Measurements from ENCODE around the gene CACNA1I. TPM values are rescaled to one million over a fixed set of nuclear protein-coding genes. Genes with fewer than 3 reads are reported as not detected.
A peak's percentile ranks its signal among the peaks of the same experiment; 100 is the strongest.

Gene CACNA1I
- total RNA-seq, 4 donors from 2014 or later: under 0.01 to 0.39 (median 0.33) TPM; not detected in 1

- no peaks in the 10 kb centered on the region for H3K36me3 ChIP-seq
- DNase-seq (ENCODE audit: extremely low spot score): peak; percentile 62
- intact Hi-C loops (cut with DNase I): no loop called here
- H3K27ac ChIP-seq (replicated peaks in 1 of 4): no peak overlapping the region
- H3K4me3 ChIP-seq: no peak overlapping the region
- TF ChIP-seq EP300 (IDR thresholded peaks at IDR 0.05): no peak
- no peak for TF ChIP-seq POLR2AphosphoS5 (IDR thresholded peaks at IDR 0.05)
- no peak for TF ChIP-seq POLR2A (IDR thresholded peaks at IDR 0.05; ENCODE audit: low read depth)
- TF ChIP-seq CTCF (IDR thresholded peaks at IDR 0.05): no peak
- peaks cover 0 to 46% (median 0%) of the 10 kb centered on the region in 4 donors for H3K27me3 ChIP-seq
- H3K9me3 ChIP-seq: peaks cover 0 to 7% (median 2%) of the 10 kb centered on the region in 4 donors
- no peaks in the 10 kb centered on the region for H3K4me1 ChIP-seq
- 88% methylated on average over 5 of the region's 5 CpGs for WGBS
Observed at GRCh38 chr22:39734866-39735265, 164.3 kb downstream of the CACNA1I start.

- TF ChIP-seq POLR2AphosphoS5 (IDR thresholded peaks at IDR 0.05) (no peak), CTCF (IDR thresholded peaks at IDR 0.05) (no peak), POLR2A (IDR thresholded peaks at IDR 0.05; ENCODE audit: low read depth) (no peak), EP300 (IDR thresholded peaks at IDR 0.05) (no peak)
- intact Hi-C loops (cut with DNase I): no loop called here
- Histone ChIP-seq H3K4me1 (no peaks in the 10 kb centered on the region), H3K27me3 (peaks cover 0 to 44% (median 0%) of the 10 kb centered on the region in 4 donors), H3K4me3 (no peak overlapping the region), H3K9me3 (peaks cover 0 to 12% (median 4%) of the 10 kb centered on the region in 4 donors), H3K36me3 (no peaks in the 10 kb centered on the region), H3K27ac (replicated peaks in 1 of 4) (no peak overlapping the region)
- 85% methylated on average over 10 of the region's 10 CpGs for WGBS
- DNase-seq (ENCODE audit: extremely low spot score): peak; percentile 83
Observed at GRCh38 chr22:39735776-39736175, 165.2 kb downstream of the CACNA1I start.

- intact Hi-C loops (cut with DNase I): no loop called here
- H3K9me3 ChIP-seq: peaks cover 0 to 12% (median 5%) of the 10 kb centered on the region in 4 donors
- WGBS: 62% methylated on average over 1 of the region's 1 CpG
- no peaks in the 10 kb centered on the region for H3K36me3 ChIP-seq
- no peak overlapping the region for H3K27ac ChIP-seq (replicated peaks in 1 of 4)
- TF ChIP-seq POLR2AphosphoS5 (IDR thresholded peaks at IDR 0.05) (no peak), CTCF (IDR thresholded peaks at IDR 0.05) (no peak), EP300 (IDR thresholded peaks at IDR 0.05) (no peak), POLR2A (IDR thresholded peaks at IDR 0.05; ENCODE audit: low read depth) (no peak)
- H3K4me3 ChIP-seq: no peak overlapping the region
- peaks cover 0 to 30% (median 2%) of the 10 kb centered on the region in 4 donors for H3K27me3 ChIP-seq
- no peak for DNase-seq (ENCODE audit: extremely low spot score)
- no peaks in the 10 kb centered on the region for H3K4me1 ChIP-seq
Observed at GRCh38 chr22:39738746-39739145, 168.2 kb downstream of the CACNA1I start.

Other genes with a start within 250 kb of the CACNA1I start
- 10 to 100 TPM; 14.4 to 29.4 (median 24.0) TPM for gene SYNGR1, start 220.8 kb upstream of the CACNA1I start, total RNA-seq
- gene TAB1, start 171.0 kb upstream of the CACNA1I start, total RNA-seq: 10 to 100 TPM; 15.2 to 33.7 (median 21.5) TPM
- gene MGAT3, start 113.7 kb upstream of the CACNA1I start, total RNA-seq: 1 to 10 TPM; 1.2 to 7.1 (median 3.6) TPM
- gene MIEF1, start 68.5 kb upstream of the CACNA1I start, total RNA-seq: 10 to 100 TPM; 19.7 to 21.7 (median 20.9) TPM
- 100 to 1,000 TPM; 516 to 895 (median 721) TPM for gene ATF4, start 50.2 kb upstream of the CACNA1I start, total RNA-seq
- 100 to 1,000 TPM; 158 to 202 (median 177) TPM for gene RPS19BP1, start 38.0 kb upstream of the CACNA1I start, total RNA-seq

Measured in esophagus muscularis mucosa (tissue), 4 donors.